Measurements from ENCODE around the gene STRA8.

STRA8 gene

DNA sequence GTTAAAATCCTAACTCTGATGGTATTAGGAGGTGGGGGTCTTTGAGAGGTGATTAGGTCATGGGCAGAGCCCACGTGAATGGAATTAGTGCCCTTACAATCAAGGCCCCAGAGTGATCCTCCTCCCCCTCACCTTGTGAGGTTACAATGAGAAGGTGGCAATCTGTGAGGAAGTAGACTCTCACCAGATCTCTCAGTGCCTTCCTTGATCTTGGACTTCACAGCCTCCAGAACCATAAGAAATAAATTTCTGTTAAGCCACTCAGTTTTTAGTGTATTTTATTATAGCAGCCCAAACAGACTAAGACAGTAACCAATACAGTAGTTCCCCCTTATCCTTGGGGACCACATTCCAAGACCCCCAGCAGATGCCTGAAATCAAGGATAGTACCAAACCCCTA lies 32.0 kb downstream of the STRA8 start:
- TF ChIP-seq, protein P1, sequence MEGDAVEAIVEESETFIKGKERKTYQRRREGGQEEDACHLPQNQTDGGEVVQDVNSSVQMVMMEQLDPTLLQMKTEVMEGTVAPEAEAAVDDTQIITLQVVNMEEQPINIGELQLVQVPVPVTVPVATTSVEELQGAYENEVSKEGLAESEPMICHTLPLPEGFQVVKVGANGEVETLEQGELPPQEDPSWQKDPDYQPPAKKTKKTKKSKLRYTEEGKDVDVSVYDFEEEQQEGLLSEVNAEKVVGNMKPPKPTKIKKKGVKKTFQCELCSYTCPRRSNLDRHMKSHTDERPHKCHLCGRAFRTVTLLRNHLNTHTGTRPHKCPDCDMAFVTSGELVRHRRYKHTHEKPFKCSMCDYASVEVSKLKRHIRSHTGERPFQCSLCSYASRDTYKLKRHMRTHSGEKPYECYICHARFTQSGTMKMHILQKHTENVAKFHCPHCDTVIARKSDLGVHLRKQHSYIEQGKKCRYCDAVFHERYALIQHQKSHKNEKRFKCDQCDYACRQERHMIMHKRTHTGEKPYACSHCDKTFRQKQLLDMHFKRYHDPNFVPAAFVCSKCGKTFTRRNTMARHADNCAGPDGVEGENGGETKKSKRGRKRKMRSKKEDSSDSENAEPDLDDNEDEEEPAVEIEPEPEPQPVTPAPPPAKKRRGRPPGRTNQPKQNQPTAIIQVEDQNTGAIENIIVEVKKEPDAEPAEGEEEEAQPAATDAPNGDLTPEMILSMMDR (IDR thresholded peaks at IDR 0.05): no peak

DNA sequence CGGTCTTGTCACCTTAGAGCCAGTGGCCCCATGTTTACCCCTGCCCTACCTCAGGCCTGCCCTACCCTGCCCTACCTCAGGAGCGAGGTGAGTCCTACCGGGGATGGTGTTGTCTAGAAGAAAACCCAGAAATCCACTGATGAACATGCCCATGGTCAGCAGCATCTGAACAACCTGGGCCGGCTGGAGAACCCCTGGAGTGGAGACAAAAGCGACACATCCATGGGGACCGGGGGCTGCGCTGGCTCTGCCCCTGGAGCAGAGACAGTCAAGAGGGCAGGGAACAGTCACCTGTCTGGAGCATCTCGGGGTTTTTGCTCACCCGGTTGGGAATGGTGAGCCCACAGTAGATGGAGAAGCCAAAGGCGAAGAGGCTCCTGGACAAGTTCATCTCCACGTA lies 36.3 kb downstream of the STRA8 start:
- TF ChIP-seq, protein P1 (IDR thresholded peaks at IDR 0.05): no peak

DNA sequence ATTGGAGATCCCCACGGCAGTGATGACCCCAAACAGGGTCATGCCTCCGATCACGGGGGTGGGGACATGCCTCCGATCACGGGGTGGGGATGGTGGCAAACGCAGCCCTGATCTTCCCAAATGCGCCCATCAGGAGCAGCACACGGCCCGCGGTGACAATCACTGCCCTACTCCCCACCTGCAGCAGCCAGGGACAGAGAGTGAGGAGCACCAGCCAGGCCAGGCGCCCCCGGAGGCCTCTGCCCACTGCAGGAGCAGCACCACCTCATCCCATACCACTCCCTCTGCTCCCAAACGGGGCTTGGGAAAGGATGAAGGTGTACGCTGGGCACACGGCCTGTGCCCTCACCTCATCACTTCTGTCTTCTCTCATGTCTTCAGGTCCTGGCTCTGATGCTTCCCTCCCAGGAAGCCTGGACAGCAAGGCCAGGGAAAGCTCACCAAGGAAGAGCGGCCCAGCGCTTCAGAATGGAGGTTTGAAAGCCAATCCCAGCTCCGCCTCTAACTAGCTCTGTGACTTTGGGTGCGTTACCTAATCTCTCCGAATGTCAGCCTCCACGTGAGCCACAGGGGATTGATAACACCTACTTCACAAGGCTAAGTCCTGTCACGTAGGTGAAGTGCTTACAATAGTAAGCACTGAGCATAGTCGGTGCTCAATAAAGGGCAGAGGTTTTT lies 37.1 kb downstream of the STRA8 start:
- TF ChIP-seq, protein P1 (IDR thresholded peaks at IDR 0.05): no peak

DNA sequence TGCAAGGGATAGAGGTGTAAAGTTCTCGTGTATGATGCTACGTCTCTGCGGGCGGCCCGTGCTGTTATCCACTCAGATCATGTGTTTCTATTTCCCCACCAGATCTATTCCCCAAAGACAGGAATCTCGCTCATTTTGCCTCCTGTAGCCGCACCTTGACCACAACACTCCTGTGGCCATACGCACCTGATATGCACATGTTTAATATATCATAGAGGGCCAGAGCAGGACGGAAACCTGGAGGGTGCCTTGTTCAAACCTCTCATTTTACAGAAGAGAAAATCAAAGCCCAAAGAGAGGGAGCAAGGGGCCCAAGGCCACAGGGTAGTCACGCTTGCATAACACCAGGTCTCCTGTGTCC lies 37.6 kb downstream of the STRA8 start:
- TF ChIP-seq, protein P1 (IDR thresholded peaks at IDR 0.05): no peak

DNA sequence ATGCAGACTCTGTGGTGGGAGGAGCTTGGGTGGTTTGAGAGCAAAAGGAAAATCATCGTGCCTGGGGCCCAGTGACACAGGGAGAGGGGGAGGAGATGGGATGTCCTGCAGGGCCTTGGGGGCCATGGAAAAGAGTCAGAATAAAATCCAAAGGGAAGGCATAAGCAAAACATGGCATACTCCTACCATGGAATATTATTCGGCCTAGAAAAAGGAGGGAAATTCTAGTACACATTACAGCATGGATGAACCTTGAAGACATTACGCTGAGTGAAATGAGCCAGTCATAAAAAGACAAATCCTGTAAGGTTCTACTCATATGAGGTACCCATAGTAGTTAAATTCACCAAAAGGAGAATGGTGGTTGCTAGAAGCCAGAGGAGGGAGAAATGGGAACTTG lies 38.7 kb downstream of the STRA8 start:
- TF ChIP-seq, protein P1 (IDR thresholded peaks at IDR 0.05): no peak

DNA sequence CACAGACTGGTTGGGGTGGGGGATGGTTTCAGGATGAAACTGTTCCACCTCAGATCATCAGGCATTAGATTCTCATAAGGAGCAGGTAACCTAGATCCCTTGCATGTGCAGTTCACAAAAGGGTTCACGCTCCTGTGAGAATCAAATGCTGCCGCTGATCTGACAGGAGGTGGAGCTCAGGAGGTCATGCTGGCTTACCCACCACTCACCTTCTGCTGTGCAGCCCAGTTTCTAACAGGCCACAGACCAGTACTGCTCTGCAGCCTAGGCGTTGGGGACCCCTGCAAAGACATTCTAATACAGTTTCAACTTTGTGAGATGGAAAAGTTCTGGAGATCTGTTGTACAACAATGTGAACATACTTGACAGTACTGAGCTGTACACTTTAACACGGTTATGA lies 39.9 kb downstream of the STRA8 start:
- TF ChIP-seq, protein P1 (IDR thresholded peaks at IDR 0.05): no peak

DNA sequence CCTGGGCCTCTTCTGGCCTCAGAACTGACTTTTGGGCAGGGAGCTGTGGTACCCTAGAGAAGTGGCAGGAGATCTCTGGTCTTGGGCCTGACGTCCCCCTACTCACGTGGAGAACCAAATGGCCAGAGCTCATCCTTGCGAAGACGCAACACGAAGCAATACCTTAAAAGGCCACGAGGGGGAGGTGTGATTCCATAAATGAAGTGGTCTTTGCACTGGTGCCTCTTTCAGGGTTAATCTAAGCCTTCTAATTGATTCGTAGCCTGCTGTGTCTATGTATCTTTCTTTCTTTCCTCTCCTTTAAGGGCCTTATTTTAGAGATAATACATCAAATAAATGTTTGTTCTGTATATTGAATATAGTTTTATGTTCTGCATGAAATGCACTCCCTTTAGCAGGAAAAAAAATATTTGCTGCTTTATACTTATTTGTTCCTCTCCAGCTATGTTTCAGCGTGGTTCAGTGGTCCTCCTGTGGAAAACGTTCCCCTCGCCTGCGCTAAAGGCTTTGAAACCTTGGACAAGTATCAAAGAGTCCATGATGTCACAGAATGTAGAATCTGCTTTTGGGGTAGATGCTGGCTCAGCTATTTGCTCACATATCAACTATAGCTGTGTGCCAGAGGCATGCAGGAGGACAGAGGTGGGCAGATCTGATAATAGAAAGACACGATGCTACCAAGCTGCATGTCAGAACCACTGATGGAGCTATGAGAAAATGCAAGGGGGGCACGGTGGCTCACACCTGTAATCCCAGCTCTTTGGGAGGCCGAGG lies 41.0 kb downstream of the STRA8 start:
- TF ChIP-seq, protein P1 (IDR thresholded peaks at IDR 0.05): peak; percentile 81
